Heart left ventricle (tissue), 16 donors: ENCODE measurements around the gene UFC1. TPM values are rescaled to one million over a fixed set of nuclear protein-coding genes. Genes with fewer than 3 reads are reported as not detected.
A peak's percentile ranks its signal among the peaks of the same experiment; 100 is the strongest.

ENCODE experiments used
- ATAC-seq, 4 donors: fragments of 200-7000 bp; cut with Tn5 transposase; one replicate each; pipeline ENCODE4 v1.9.1; 2020 to 2022; ENCODE audit warnings: moderate library complexity in 4 of 4, mild to moderate bottlenecking in 3 of 4, moderate number of reproducible peaks in 1 of 4
- DNase-seq, 5 donors: peaks; one replicate each; pipeline ENCODE4 v3.0.0-alpha.2; 2020
- H3K27ac ChIP-seq, 12 donors: fragments of 200-600 bp; sonication (generic) in 4 of 12; one replicate each; pipeline versions ENCODE4 v1.5.0 to v1.8.0; 2016 to 2022; ENCODE audit warnings: mild to moderate bottlenecking in 2 of 12
- H3K27me3 ChIP-seq, 9 donors: fragments of 200-600 bp; sonication (generic) in 2 of 9; one replicate each; pipeline versions ENCODE4 v1.5.1 to v1.8.0; 2016 to 2022; ENCODE audit warnings: mild to moderate bottlenecking in 3 of 9
- H3K36me3 ChIP-seq, 9 donors: fragments of 200-600 bp; sonication (generic) in 2 of 9; one replicate each; pipeline versions ENCODE4 v1.5.0 to v1.8.0; 2018 to 2022; ENCODE audit warnings: mild to moderate bottlenecking in 2 of 9
- H3K4me1 ChIP-seq, 12 donors: fragments of 200-600 bp; sonication (generic) in 4 of 12; one replicate each; pipeline versions ENCODE4 v1.5.0 to v1.8.0; 2016 to 2022; ENCODE audit warnings: mild to moderate bottlenecking in 3 of 12
- H3K4me3 ChIP-seq, 12 donors: fragments of 200-600 bp; sonication (generic) in 4 of 12; one replicate each; pipeline versions ENCODE4 v1.5.0 to v1.8.0; 2017 to 2022; ENCODE audit warnings: mild to moderate bottlenecking in 9 of 12, moderate library complexity in 4 of 12
- H3K9me3 ChIP-seq, 12 donors: fragments of 200-600 bp; sonication (generic) in 4 of 12; one replicate each; pipeline versions ENCODE4 v1.5.0 to v1.8.0; 2016 to 2022; ENCODE audit warnings: mild to moderate bottlenecking in 1 of 12
- CTCF ChIP-seq, 12 donors: fragments of 200-600 bp; sonication (generic) in 4 of 12; IDR thresholded peaks; one replicate each; pipeline versions ENCODE4 v1.5.0 to v1.8.0; 2018 to 2022; ENCODE audit warnings: antibody characterized with exemption in 12 of 12, mild to moderate bottlenecking in 5 of 12
- POLR2A ChIP-seq, 2 donors: fragments of 450-650 bp; IDR thresholded peaks; one replicate each; pipeline ENCODE4 v1.6.1; 2017; ENCODE audit warnings: antibody characterized with exemption in 2 of 2, mild to moderate bottlenecking in 2 of 2, moderate library complexity in 2 of 2
- whole genome bisulfite sequencing, 4 donors: extraction: QIAGEN DNeasy Blood & Tissue Kit in 2 of 4; methylation state at CpG; one replicate each; pipeline versions ENCODE4 v1.1.5 to v1.1.7; 2013 to 2018; 5-methylcytosine and 5-hydroxymethylcytosine counted together
- intact Hi-C, 10 donors: fragments of 100-400 bp; cut with DNase I; formaldehyde crosslinking; loops; one replicate each; pipeline versions ENCODE4 v1.11.1 to v1.14.2; 2022
- polyA plus RNA-seq, 2 donors: library from polyadenylated mRNA; stranded (reverse); fragments of 200-250 nt; gene quantifications; one replicate each; pipeline ENCODE4 v1.2.3, GENCODE V29; 2013
- total RNA-seq, 9 donors: library from RNA; depleted of rRNA in 2 of 9; stranded (reverse); fragments of >200 nt in 2 of 9; fragmentation: NEBNext Ultra II Directional in 3 of 9; extraction: Animal tissue kit (Norgen Biotek cat#: 25700) in 3 of 9; gene quantifications; one replicate each; pipeline versions ENCODE4 v1.1.0 to v1.2.4, GENCODE V29; 2016 to 2023
- donor health status: ischemic (EF 13 %, LVEDD 7.1; RV severe dilation, severe dysfunction).
- donor health status: healthy with polysubstance abuse.
- donor health status: DM: no; HTN: yes; CAD: no.
- donor health status: DM: no; HTN: no; CAD: no.
- donor health status: ischemic (EF 25% LVEDD 6.9; RV normal size, moderate dysfunction).
- donor health status: ischemic (EF 25% LVEDD 5.7; RV mildly dilated, moderate dysfunction).
- donor health status: healthy.
- donor health status: DM: yes; HTN: yes; CAD: no.
- donor health status: ischemic (EF 35%, LVEDD 5.7; RV mildly dilated, moderate dysfunction).
- donor health status: nonischemic (EF 11% LVEDD 7.7; RV severe dilation, severe dysfunction).
- donor health status: DM: yes; HTN: yes; CAD: no.
- donor health status: PGD.
- donor health status: ischemic (EF 29% LVEDD 5.4; RV normal size, mild dysfunction).
- donor health status: nonischemic (EF 23%, LVEDD 6.1; RV moderate dilation, normal function).

The UFC1 gene
- total and polyA plus RNA-seq, 11 donors = 54.4 to 131 (median 73.2) TPM

DNA sequence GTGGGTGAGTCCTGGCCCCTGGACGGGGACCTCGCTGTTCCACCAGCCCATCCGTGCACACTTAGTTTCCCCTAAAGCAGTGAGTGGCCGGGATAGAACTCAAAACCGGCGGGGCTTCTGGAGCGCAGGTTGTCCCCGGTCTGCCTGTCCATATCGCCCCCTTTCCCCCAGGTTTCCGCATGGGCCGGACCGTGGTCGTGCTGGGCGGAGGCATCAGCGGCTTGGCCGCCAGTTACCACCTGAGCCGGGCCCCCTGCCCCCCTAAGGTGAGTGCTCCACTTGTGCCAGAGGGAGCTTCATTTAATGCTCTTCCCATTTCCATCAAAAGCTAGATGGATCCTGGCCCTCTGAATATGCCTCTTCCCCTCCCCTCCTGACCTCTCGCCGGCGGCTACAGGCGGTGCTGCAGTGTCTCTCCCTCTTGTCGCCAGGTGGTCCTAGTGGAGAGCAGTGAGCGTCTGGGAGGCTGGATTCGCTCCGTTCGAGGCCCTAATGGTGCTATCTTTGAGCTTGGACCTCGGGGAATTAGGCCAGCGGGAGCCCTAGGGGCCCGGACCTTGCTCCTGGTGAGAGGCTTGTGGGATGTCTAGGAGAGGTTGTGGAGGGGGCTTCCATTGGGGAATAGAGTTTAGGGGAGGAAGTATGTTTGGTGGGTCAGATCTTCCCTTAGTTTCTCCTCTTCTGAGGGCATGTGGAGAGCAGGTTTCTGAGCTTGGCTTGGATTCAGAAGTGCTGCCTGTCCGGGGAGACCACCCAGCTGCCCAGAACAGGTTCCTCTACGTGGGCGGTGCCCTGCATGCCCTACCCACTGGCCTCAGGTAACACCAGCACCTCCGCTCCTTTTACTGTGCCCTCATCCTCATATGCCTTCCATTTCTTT, 13.1 kb downstream of the UFC1 start:
- no peaks in the 10 kb centered on the region for H3K27me3 ChIP-seq
- DNase-seq = no peak
- H3K4me1 ChIP-seq = peaks cover 0 to 29% (median 20%) of the 10 kb centered on the region in 12 donors
- ATAC-seq = peak in 1 of 4 donors; percentile 0
- peak overlapping the region; percentile 59 to 92 (median 77) for H3K4me3 ChIP-seq
- TF ChIP-seq CTCF (IDR thresholded peaks at IDR 0.05) (no peak), POLR2A (IDR thresholded peaks at IDR 0.05) (no peak)
- 7 to 8% (median 8%) methylated on average over 32 to 33 of the region's 33 CpGs for WGBS, 4 donors
- intact Hi-C loops = no loop called here
- H3K9me3 ChIP-seq = no peaks in the 10 kb centered on the region
- peak overlapping the region; percentile 75 to 92 (median 83) for H3K27ac ChIP-seq
- H3K36me3 ChIP-seq = peaks cover 0 to 70% (median 57%) of the 10 kb centered on the region in 9 donors

DNA sequence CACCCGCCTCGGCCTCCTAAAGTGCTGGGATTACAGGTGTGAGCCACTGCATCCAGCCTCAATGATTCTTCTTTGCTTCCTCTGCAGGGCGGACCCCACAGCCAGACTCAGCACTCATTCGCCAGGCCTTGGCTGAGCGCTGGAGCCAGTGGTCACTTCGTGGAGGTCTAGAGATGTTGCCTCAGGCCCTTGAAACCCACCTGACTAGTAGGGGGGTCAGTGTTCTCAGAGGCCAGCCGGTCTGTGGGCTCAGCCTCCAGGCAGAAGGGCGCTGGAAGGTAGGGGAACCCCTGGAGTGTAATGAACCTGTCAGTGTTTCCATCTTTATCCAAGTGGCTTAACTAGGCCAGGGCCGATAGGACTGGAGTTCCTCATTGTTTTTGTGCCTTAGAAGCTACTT, 15.1 kb downstream of the UFC1 start:
- H3K4me3 ChIP-seq = no peak overlapping the region
- peaks cover 6 to 46% (median 33%) of the 10 kb centered on the region in 12 donors for H3K4me1 ChIP-seq
- DNase-seq = no peak
- intact Hi-C loops = no loop called here
- no peak overlapping the region for H3K27ac ChIP-seq
- 94 to 97% (median 95%) methylated on average over 7 to 9 of the region's 9 CpGs for WGBS, 4 donors
- TF ChIP-seq CTCF (IDR thresholded peaks at IDR 0.05) (no peak), POLR2A (IDR thresholded peaks at IDR 0.05) (no peak)
- ATAC-seq = no peak
- H3K27me3 ChIP-seq = no peaks in the 10 kb centered on the region
- peaks cover 0 to 73% (median 59%) of the 10 kb centered on the region in 9 donors for H3K36me3 ChIP-seq
- H3K9me3 ChIP-seq = no peaks in the 10 kb centered on the region

DNA sequence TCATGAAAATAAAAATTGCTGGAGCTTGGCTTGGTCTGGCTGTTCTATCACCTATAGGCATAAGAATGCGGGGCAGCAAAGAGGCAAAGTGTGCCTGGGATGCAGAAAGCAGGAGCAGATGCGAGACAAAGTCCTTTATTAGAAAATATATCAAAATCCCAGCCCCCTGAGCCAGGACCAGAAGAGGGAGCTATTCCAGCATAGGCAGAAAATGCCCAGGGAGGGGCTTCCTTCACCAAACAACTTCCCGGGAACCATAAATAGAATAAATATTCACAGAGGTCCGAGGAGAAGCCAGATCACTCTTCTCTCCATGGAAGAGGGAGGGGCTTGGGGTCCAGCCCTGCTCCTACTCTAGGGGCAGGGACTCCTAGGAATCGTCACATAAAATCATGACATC, 17.4 kb downstream of the UFC1 start:
- H3K27ac ChIP-seq = peak overlapping the region in 3 of 12 donors; percentile 60 to 73 (median 62)

More for the DNA sequence above, 17.4 kb downstream of the UFC1 start:
- Histone ChIP-seq H3K9me3 (no peaks in the 10 kb centered on the region), H3K36me3 (peaks cover 0 to 83% (median 70%) of the 10 kb centered on the region in 9 donors), H3K4me1 (peaks cover 6 to 40% (median 26%) of the 10 kb centered on the region in 12 donors), H3K27me3 (no peaks in the 10 kb centered on the region), H3K4me3 (no peak overlapping the region)
- ATAC-seq = no peak
- no peak for TF ChIP-seq POLR2A (IDR thresholded peaks at IDR 0.05)
- TF ChIP-seq CTCF (IDR thresholded peaks at IDR 0.05) = peak in 3 of 12 donors; percentile 13 to 23 (median 19)
- 49 to 60% (median 51%) methylated on average over 5 of the region's 5 CpGs for WGBS, 4 donors
- DNase-seq = no peak
- intact Hi-C loops = no loop called here
